ENCODE results near the gene SGPL1.

The SGPL1 gene

DNA sequence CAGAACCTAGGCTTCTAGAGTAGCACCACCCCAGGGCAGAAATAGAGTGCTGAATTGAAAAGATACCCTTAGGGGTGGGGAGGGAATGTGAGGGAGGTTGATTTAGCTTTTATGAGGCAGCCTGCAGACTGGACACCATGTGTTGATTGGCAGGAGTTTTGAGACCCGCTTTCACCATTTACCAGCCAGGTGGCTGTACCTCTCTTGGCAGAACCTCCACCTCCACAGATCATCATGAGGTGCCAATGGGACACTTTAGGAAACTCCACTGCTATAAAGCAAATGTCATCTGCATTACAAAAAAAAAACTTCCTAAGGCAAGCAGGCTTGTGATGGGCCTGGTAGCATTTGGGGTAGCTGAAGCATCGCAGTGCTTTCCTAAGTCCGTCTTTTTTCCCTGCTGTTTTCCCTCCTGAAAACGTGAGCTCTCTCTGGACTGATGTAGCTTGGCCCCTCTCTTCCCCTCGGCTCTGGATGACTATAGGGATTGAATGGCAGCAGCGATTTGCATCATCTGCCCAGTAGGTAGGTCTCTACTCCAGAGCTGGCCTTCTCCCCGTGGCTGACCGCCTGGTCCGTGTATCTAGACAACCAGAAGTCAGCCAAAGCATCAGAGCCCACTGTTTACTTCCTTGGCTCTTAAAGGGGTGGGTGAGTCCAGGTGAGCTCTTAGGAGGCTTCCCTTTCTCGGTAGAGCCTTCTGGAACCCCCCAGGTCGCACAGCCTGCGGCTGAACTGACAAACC, 71.3 kb downstream of the SGPL1 start:
- DNase-seq, result no peak

DNA sequence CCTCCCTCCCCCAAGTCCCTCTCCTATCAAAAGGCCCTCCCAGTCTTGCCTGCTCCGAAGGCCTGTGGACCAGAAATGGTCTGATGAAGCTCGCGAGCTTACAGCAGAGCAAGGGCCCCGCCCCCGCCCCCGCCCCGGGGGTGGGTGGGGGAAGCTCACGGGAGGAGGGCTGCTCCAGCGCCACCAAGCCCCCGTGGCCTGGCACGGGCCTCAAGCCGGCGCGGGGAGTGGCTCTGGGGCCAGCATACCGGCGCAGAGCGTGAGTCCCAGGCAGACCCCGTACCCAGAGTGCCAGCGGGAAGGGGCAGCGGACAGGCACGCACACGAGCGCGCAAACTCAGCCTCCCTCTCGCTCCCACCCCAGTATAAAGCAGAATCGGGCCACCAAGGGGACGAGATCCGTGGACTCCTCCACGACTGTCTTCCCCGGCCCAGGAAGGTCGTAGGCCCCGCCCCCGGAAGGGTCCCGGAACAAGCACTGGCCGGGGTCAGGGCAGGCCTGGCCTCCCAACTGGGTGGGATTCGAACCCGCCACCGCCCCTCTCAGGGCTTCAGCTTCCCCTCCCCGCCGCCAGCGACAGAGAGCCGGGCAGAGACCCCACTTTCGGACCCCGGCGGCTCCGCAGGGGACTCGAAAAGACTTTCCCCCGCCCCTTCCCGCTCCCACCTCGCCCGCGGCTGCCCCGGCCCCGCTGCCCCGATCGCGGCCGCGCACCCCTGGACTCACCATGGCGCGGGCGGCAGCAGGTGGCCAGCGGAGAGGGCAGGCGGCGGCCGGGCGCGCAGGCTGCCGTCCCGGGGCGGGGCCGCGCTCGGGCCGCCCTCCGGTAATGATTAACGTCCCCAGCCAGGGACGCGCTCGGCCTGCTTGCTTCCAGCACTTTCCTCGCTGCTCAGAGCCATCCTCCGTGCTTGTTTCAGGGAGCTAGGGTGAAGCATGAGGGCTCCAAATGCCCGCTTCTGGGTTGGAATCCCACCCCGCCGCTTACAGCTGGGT, 72.4 kb downstream of the SGPL1 start, which contains the start of gene PCBD1:
PCBD1 (minus strand) TSS at position 762 of the 997 bp plus-strand sequence; CDS start at position 730, 32 bp downstream.
- peak; percentile 48 for DNase-seq

DNA sequence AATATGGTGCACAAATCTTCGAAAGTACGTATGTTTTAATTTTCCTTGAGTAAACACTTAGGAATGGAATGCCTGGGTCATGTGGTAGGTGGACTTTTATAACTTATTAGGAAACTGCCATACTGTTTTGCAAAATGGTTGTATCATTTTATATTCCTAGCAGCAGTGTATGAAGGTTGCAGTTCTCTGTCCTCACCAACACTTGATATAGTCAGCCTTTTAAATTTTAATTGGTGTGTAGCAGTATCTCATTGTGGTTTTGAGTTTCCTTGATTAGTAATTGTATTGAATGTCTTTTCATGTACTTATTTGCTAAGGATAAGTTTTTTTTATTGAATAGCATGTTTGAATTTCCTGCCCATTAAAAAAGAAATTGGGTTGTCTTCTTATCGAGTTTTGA, 73.5 kb downstream of the SGPL1 start:
- DNase-seq, result peak; percentile 22

DNA sequence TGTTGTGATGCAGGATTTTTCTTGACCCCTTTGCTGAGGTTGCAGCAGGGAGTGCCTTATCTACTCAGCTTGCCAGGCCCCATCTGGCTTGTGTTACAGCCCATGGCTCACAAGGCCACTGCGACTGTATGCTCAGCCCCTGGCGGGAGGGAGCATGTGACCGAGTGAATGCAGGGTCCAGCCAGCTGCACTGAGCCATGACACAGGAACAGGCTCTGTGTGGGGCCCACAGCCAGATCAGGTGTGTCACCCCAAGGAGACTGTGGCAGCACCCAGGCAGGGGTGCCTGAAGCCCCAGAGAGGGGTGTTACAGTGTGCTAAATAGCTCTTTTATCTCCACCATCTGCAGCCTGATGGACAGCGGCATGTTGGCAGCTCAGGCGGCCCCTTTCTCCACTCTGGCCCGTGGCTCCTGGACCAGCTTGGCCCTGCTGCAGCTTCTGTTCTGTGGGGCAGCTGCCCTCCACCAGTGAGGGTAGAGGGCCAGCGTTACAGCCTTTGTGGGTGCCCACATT, 75.2 kb downstream of the SGPL1 start:
- DNase-seq, result no peak

DNA sequence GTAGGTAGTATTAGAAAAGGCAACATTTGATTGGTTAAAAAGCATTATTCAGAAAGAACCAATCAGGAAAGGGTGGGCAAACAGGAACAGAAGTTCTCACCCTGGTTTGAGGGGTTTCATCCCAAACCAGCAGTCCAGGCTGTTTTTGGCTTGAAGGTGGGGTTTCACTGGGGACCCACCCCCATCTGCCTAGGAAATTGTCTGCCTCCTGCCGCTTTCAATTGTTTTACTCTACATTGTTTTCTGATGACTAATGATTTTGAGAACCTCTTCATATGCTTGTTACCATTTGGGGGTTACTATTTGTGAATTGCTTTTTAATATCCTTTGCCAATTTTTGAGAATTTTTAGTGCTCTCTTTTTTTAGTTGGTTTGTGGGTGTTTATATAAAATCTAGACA, 75.9 kb downstream of the SGPL1 start:
- peak; percentile 23 for DNase-seq

DNA sequence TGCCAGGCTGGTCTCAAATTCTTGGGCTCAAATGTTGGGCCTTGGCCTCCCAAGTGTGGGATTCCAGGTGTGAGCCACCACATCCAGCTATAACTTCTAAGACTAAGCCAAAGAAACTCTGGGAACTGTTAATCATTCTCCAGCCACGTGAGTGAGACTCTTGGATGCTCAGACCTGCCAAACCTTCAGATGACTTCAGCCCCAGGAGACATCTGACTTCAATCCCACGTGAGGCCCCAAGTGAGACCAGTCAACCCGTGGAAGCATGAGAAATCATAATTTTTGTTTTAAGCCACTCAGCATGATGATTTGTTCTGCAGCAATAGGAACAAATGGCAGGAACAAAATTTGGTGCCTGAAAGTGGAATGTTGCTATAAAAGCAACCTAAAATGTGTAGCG, 76.9 kb downstream of the SGPL1 start:
- DNase-seq, result no peak

DNA sequence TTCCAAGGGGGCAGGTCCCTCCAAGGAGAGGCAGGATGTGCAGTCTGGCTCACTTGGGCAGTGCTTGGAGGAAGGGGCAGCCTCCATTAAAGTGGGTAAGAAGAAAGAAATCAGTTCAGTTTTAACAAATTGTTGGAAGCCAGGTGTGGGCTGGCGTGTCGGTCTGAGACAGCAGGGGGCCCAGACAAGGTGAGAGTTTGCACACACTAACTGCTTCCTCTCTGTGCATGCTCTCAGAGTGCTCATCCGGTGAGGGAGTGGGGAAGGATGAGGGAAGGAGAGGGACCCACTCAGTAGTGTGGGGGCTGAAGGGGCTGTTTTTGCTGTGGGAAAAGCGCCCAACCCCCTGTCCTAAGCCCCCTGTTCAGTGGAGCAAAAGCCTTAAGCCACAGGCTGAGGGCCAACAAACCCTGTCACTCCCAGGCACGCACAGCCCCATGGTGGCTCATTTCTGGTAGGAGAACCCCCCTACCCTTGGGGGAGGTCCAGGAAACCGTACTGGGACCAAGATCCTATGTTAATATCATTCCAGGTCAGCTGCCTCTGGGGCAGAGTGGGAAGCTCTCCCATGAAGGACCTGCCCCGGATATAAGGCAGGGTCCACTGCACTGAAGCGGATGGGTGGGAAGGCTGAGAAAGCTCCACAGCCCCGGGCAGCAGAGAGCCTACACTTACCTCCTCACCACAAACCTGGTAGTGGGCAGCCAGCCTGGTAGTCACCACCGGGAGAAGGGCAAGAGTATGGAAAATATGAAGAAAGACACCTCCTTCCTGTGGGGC, 77.7 kb downstream of the SGPL1 start:
- no peak for DNase-seq

DNA sequence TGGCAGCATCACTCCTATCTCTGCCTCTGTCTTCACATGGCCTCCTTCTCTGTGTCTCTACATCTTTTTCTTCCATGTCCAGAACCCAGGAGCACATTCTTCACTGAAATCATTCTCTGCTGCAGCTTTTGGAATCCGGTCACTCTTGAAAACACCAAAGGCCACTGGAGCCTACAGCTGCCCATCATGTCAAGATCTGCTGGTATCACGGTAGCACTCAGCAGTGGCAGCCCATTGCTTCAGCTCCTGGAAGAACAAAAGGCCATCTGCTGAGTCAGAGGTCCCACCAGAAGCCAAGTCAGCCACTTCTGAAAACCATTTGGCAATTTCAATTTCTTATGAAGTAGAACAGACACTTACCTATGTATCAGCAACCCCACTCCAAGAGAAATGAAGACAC, 78.7 kb downstream of the SGPL1 start:
- no peak for DNase-seq

DNA sequence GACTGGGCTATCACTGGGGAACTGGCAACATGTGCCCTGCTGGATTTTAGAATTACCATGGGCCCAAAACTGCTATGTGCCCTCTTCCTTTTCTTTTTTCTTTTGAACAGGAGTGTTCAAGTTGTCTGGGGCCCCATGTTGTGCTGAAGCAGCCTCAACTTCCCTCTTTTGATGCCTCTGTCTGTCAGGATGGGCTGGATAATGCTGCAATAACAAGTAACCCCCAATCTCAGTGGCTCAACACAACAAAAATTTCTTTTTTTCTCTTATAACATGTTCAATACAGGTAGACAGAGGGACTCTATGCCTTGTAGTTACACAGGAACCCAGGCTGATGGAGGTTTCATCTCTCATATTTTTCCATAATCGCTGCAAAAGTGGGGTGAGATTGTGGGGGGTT, 80.8 kb downstream of the SGPL1 start:
- no peak for DNase-seq

DNA sequence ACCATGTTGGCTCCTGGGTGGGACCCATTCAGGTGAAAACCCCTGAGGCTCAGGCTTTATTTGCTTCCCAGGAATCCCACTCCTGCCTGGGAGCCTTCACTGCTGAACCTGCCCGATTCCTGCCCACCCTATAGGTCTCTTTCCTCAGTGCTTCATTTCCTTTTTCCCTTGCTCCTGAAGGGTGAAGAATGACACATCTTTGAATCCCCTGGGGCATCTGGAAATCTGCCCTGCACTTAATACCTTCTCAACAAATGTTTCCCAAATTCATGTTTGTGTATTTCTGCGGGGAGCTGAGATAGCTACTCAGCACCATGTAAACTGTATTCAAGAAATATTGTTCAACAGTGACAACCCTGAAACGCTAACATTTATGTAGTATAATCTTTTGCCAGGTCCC, 82.9 kb downstream of the SGPL1 start:
- DNase-seq, result no peak

DNA sequence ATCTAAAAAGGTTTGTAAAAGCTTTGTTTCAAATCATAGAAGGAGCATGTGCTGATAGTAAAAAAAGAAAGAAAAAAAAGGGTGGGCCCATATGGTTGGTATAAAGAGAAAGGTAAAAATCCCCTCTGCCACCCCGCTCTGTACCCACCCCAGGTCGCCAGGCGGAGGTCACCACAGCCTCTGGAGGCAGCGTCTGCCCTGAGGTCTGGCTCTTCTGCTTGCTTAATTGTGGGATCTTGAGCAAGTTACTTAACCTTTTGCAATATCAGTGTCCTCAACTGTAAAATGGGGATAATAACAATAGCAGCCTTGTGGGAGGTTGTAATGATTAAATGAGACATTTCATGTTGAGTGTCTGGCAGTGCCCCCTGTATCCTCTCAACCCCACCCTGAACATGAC, 83.3 kb downstream of the SGPL1 start:
- DNase-seq, result no peak

DNA sequence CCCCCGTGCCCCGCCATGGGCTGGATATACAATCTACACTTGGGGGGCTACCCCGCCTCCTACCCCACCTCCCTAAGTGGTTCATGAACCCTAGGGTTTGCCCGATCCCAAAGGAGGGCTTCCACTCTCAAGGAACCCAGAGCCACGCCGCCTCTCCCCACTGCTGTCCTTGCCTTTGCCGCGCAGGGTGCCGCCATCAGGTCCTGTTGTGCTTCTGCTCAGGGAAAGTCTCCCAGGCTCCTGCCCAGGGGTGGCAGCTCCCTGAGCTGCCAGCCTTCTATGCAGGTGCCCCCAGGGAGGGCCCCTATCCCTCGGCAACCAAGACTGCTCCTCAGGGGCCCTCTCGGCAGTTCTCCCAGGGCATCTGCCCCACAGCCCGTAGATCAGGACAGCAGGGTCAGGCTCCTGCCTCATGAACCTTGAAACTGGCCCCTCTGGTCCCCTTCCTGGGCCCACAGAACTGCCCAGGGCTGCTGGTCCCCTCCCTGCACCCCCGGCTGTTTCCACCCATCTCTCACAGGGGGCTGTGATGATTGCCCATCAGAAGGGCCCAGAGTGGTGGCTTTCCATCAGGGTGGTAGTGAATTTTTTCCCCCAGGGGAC, 85.6 kb downstream of the SGPL1 start:
- DNase-seq, result no peak

DNA sequence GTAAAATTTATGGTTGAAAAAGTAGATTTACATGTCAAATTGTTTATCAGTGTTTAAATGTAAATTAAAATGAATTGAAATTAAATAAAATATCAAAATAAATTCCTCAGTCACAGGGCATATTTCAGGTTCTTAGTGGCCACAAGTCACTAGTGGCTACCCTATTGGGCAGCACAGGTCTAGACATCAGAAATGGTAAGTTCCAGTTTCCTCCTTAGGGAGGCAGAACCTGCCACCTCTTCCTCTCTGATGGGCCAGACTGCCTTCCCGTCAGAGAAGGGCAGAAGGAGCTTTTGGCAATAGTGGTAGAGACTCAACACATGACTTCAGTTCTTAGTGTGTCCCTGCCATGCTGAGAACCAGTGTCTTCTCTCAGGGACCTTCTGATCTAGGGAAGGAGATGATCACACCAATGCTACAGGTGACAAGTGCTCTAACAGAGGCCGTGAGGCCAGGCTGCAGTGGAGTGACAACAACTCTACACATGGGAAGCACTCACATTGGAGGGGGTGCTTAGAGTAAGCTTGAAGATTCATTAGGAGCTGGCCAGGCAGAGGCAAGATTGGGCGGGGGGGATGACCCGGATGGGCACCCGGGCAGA, 87.0 kb downstream of the SGPL1 start:
- no peak for DNase-seq

DNA sequence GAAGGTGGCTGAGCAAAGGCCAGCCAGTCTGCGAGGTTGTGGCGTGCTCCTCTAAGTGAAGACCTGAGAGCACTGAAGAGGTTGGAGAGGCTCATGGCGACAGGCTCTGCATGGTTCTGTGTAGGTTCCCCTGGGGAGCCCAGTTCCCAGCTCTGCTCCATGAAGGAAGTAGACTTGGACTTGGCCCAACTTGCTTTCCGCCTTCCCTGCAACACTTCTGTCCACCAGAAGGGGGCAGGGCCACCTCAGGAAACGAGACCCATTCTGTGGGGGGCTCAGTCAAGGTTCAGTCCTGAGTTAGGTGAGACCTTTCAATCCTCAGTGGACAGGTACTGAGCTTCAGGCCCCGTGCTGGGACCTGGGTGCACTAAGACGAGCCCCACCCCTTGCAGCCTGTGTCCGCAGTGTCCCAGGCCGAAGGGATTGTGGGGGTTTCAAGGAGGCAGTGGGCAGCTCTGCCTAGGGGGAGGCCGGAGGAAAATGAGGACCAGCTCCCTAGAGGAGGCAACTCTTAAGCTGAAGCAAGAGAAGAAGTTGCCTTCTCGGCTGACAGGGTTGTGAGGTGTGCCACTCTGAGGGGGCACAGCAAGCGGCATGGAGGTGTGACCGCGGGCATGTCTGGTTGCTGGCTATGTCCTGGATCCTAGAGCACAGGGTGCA, 87.6 kb downstream of the SGPL1 start:
- DNase-seq, result peak; percentile 29

DNA sequence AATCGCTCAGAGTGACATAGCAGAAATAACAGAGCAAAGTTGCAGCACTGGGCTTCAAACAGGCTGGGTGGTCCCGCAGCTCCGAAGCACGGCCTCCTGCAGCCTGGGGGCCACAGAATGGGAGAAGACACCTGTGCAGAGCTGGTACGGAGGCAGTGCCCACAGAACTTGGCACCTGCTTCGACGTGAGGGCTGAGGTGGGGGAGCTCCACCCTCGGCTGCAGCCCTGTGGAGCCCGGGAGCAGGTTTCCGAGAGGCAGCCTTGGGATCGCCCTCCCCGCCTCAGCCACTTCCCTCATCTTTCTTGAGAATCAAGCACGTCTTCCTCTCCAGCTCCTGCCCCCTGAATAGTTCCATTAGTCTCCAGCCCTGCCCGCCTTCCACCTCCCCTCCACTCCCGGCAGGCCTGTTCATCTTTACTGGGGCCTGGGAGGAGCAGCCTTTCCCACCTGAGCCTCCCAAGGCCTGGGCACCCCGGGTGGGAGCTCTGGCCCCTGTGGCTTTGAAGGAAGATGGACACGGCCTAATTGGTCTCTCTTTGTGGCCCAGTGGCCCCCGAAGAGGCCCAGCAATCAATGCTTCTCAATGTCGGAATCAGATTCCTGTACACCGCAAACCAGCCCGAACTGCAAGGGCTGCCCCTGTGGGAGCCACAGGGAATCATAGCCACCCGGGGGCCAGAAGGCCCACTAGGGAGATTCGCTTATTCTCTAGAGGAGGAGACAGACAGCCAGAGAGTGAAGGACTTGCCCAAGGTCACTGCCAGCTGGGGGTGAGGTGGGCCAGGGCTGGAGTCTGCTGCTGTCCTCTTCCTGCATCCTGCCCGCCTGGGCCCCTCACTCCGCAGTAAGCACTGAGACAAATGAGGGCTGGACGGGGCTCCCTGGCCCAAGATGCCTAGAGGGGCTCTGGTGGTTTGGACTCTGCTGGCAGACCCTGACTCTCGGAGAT, 89.6 kb downstream of the SGPL1 start:
- DNase-seq, result no peak

DNA sequence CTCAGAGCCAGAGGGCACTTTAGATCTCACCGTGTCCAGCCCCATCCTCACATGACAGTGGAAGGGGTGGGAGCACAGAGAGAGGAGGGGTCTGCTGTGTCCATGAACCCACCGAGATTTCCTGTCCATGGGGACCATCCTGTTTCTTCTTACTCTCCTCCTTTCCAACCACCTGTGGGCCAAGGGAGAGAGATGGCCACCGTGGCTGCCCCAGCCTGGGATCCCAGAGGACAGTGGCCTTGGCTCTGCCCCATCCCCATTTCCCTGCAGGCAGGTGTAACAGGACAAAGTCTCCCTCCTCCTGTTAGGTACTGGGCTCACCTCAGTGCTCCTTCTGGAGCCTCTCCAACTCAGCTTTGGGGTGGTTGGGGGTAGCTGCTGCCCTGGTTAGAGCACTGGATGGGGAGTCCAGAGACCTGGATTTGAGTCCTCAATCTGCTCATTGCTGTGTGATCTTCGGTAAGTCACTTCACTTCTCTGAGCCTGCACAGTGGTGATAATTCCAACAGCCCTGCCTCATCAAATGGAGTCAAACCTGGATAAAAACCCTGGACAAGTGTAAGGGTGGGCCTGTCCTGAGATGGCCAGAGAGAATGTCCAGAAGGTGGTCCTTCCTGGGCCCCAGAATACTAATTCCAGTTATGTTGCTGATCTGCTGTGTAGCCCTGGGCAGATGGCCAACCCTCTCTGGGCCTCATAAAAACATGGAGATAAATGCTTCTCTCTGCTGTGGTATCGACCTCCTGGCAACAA, 90.5 kb downstream of the SGPL1 start:
- DNase-seq, result no peak

DNA sequence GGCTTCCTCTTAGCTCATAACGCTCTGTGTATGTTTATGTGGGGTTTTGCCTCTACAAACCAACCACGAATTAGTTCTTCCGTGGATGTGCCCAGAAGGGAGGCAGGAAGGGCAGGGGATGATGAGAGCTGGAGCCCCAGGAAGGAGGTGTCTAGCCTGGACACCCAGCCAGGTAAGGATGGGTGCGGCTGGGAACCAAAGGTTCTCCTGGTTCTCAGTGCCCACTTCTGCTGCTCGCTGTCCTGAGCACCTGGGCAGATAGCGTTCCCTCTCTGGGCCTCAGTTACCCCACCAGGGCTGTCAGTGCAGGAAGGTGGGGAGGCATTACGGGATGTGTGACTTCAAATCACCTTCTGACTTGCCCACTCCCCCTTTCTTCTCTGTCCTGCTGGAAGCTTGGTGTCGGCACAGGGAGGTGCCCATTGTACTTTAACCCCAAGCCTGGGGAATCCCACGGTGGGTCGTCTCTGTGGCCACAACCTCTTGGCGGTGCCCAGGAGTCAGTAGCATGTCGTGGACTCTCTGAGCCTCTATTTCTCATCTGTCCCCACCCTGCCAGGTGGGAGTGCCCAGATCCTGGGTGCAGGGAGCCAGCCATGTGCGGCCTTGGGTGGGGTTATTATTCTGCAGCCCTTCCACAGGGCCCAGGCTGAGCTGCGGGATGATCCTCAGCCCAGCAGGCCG, 91.3 kb downstream of the SGPL1 start:
- no peak for DNase-seq

DNA sequence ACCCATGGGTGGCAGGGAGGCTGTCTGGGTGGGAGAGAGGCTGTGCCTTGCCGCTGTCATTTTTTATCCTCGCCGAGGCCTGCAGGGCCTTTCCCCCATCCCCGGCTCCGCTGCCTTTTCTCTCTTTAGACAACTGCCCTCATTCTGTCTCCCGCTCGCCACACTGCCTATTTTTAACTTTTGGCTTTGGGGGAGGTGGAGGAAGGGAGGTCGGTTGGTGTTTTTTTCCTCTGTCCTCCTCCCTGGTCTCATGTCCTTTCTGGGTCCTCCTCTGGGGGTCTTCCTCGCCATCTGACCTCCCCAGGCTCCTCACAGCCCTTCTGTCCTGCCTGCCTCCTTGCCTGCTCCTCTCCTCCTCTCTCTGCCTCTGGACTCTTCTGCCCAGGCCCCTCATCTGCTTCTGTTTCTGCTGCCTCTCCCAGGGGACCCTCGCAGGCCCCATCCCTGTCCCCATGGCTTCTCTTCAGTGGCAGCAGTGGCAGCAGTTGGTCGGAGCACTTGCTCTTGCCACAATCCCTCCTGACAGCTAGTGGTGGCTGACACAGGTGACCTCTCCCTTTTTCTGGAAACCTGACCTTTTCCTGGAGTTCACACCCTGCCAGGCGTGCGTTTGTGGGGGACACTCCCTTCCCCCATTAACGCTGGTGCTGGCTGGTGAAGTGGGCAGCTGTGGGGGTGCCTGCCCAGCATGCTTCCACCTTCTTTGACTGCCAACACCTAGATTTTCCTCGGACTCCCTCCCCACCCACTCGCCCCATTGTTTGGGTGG, 92.1 kb downstream of the SGPL1 start:
- no peak for DNase-seq
